Measurements from ENCODE around the gene TARDBP. TPM values are rescaled to one million over a fixed set of nuclear protein-coding genes. Genes with fewer than 3 reads are reported as not detected.

TARDBP gene
- total and polyA plus RNA-seq, 9 of the 15 experiments (the other 6 are each of a cell fraction or from before 2014, with no cell fraction given), result 122 to 515 (median 243) TPM

GRCh38 chr1:10965546-10966226 lies 46.8 kb upstream of the TARDBP start (continued):
- TF ChIP-seq ZNF175 (CRISPR knock-in tag; IDR thresholded peaks at IDR 0.05; ENCODE audit: low read depth), result peak; percentile 40; the same call in 1 of the 2 replicates
- TF ChIP-seq RFX1 (IDR thresholded peaks at IDR 0.05), result no peak
- TF ChIP-seq IRF1 (CRISPR knock-in tag; IDR thresholded peaks at IDR 0.05; ENCODE audit: borderline replicate concordance), result no peak
- TF ChIP-seq TBL1XR1 (IDR thresholded peaks at IDR 0.05; ENCODE audit: low read length in 2 of 2), result no peak
- TF ChIP-seq KAT2B (IDR thresholded peaks at IDR 0.05; ENCODE audit: low read depth, low read length), result no peak
- no peak for TF ChIP-seq TRIM28 (IDR thresholded peaks at IDR 0.05)
- TF ChIP-seq CREB1 (IDR thresholded peaks at IDR 0.05), result no peak
- peak; percentile 30; the same call in 1 of the 2 replicates for TF ChIP-seq CREB1 (CRISPR knock-in tag; IDR thresholded peaks at IDR 0.05)
- no peak for TF ChIP-seq ATF2 (CRISPR knock-in tag; IDR thresholded peaks at IDR 0.05)
- peak; percentile 9 for TF ChIP-seq MEIS2 (IDR thresholded peaks at IDR 0.05; ENCODE audit: partially characterized antibody)
- peak; percentile 89 for TF ChIP-seq BCOR (IDR thresholded peaks at IDR 0.05)
- TF ChIP-seq KDM1A (IDR thresholded peaks at IDR 0.05), result peak; percentile 20 to 29; a peak in 2 of 4 replicates
- TF ChIP-seq ZNF644 (tag; IDR thresholded peaks at IDR 0.05; ENCODE audit: low read depth), result no peak
- no peak for TF ChIP-seq ZNF23 (CRISPR knock-in tag; IDR thresholded peaks at IDR 0.05)
- TF ChIP-seq ZNF77 (CRISPR knock-in tag; IDR thresholded peaks at IDR 0.05), result no peak
- no peak for TF ChIP-seq DEAF1 (CRISPR knock-in tag; IDR thresholded peaks at IDR 0.05)
- no peak for TF ChIP-seq TRIM24 (IDR thresholded peaks at IDR 0.05)

All from K562 (cell line).